Measurements from ENCODE around the gene LKAAEAR1. TPM values are rescaled to one million over a fixed set of nuclear protein-coding genes. Genes with fewer than 3 reads are reported as not detected.

LKAAEAR1 gene
- total and polyA plus RNA-seq, 2 of the 13 experiments (the other 11 are each of a cell fraction or from before 2014, with no cell fraction given) = not detected

DNA sequence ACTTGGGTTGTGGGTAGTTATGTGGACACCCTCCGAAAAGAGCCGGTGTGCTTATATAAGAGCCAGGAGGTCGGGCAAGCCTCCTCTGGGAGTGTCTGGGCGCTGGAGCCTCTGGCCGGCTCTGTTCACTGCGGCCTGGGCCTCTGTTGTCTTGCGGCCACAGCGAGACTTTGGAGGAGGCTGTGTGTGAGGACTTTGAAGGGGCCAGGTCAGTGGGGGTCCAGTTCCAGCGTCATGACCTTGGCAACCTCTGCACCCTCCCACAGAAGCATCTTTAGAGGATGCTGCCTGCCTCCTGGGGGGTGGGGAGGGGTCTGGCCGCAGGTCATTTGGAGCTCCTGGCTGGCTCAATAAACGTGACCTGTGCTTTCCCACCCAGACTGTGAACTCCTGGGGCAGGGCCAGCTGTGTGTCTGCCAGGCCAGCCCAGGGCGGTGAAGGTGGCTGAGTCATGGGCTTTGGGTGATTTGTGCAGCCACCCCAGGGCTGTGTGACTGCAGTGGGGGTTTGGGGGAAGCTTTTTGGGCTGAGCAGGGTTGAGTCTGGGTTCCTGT lies 20.0 kb downstream of the LKAAEAR1 start (continued):
- TF ChIP-seq DNMT1 (CRISPR knock-in tag; IDR thresholded peaks at IDR 0.05) (no peak; the same call in 1 of the 2 replicates), CEBPB (IDR thresholded peaks at IDR 0.05; ENCODE audit: borderline replicate concordance, low read depth, low read length) (no peak), SNAI1 (CRISPR knock-in tag; IDR thresholded peaks at IDR 0.05; ENCODE audit: borderline replicate concordance) (no peak), NR2F2 (IDR thresholded peaks at IDR 0.05; ENCODE audit: borderline replicate concordance, low read depth) (0 out of 2 replicates have a peak, but pooled peaks have one; percentile 5), HMG20A (CRISPR knock-in tag; IDR thresholded peaks at IDR 0.05; ENCODE audit: borderline replicate concordance) (no peak), JUNB (CRISPR knock-in tag; IDR thresholded peaks at IDR 0.05; ENCODE audit: borderline replicate concordance) (no peak), ZNF329 (CRISPR knock-in tag; IDR thresholded peaks at IDR 0.05; ENCODE audit: low read depth) (no peak), ZNF331 (CRISPR knock-in tag; IDR thresholded peaks at IDR 0.05) (peak; percentile 2; the same call in 1 of the 2 replicates), NFYC (CRISPR knock-in tag; IDR thresholded peaks at IDR 0.05) (no peak), ZNF720 (CRISPR knock-in tag; IDR thresholded peaks at IDR 0.05) (no peak), GATAD1 (CRISPR knock-in tag; IDR thresholded peaks at IDR 0.05) (no peak), PATZ1 (CRISPR knock-in tag; IDR thresholded peaks at IDR 0.05) (peak; percentile 80), ZBTB1 (CRISPR knock-in tag; IDR thresholded peaks at IDR 0.05; ENCODE audit: borderline replicate concordance) (no peak), PRDM15 (CRISPR knock-in tag; IDR thresholded peaks at IDR 0.05) (no peak), MEIS1 (CRISPR knock-in tag; IDR thresholded peaks at IDR 0.05; ENCODE audit: borderline replicate concordance) (no peak), RBM39 (IDR thresholded peaks at IDR 0.05; ENCODE audit: low read depth, low read length, poor library complexity, severe bottlenecking) (no peak), RXRB (CRISPR knock-in tag; IDR thresholded peaks at IDR 0.05; ENCODE audit: borderline replicate concordance) (no peak), NBN (conservative IDR thresholded peaks at IDR 0.05) (no peak), ZNF430 (CRISPR knock-in tag; IDR thresholded peaks at IDR 0.05) (peak; percentile 63; the same call in 1 of the 2 replicates)
- TF ChIP-seq, protein P1, sequence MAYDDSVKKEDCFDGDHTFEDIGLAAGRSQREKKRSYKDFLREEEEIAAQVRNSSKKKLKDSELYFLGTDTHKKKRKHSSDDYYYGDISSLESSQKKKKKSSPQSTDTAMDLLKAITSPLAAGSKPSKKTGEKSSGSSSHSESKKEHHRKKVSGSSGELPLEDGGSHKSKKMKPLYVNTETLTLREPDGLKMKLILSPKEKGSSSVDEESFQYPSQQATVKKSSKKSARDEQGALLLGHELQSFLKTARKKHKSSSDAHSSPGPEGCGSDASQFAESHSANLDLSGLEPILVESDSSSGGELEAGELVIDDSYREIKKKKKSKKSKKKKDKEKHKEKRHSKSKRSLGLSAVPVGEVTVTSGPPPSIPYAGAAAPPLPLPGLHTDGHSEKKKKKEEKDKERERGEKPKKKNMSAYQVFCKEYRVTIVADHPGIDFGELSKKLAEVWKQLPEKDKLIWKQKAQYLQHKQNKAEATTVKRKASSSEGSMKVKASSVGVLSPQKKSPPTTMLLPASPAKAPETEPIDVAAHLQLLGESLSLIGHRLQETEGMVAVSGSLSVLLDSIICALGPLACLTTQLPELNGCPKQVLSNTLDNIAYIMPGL (CRISPR knock-in tag; IDR thresholded peaks at IDR 0.05; ENCODE audit: borderline replicate concordance in 1 of 2, low read depth in 1 of 2) = no peak
- TF ChIP-seq, protein P2, sequence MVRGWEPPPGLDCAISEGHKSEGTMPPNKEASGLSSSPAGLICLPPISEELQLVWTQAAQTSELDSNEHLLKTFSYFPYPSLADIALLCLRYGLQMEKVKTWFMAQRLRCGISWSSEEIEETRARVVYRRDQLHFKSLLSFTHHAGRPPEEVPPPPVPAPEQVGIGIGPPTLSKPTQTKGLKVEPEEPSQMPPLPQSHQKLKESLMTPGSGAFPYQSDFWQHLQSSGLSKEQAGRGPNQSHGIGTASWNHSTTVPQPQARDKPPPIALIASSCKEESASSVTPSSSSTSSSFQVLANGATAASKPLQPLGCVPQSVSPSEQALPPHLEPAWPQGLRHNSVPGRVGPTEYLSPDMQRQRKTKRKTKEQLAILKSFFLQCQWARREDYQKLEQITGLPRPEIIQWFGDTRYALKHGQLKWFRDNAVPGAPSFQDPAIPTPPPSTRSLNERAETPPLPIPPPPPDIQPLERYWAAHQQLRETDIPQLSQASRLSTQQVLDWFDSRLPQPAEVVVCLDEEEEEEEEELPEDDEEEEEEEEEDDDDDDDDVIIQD (CRISPR knock-in tag; IDR thresholded peaks at IDR 0.05; ENCODE audit: low read depth) = peak; percentile 4; the same call in 1 of the 2 replicates

Measured in HepG2 (cell line).